HG02623 (cell line): Measurements from ENCODE around the gene HSDL1.

Experiments
- ATAC-seq: cut with Tn5 transposase; IDR thresholded peaks from one replicate; pipeline ENCODE4 v1.9.1; 2021; ENCODE audit warnings: moderate library complexity; ENCODE audit not compliant: unreplicated experiment

Gene HSDL1

GRCh38 chr16:84144859-84145639 is at the start of gene HSDL1, which contains the start of gene DNAAF1:
Gene HSDL1, minus strand, starts transcription at chr16:84145177. Its CDS starts 13,856 bp downstream, at chr16:84131321.
Gene DNAAF1, plus strand, starts transcription at chr16:84145308. Its CDS starts 133 bp downstream, at chr16:84145441.
- peak; percentile 70 for ATAC-seq

DNA sequence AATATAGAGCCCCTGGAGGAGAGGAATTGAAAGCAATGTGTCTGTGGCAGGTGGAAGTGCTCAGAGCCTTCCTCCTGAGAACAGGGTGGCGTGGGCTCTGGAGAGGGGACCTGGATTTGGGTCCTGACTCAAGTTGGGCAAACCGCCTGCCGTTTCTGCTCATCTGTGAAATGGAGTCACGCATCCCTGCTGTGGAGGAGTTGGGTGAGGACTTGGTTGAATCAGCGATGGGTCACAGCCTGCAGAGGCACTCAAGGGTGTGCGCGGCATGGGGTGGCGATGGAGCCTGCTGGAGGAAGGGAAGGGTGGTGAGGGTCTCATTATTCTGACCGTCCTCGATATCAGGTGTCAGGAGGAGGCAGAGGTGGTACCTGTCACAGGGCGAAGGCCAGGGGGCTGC is 49.0 kb upstream of the HSDL1 start:
- no peak for ATAC-seq

DNA sequence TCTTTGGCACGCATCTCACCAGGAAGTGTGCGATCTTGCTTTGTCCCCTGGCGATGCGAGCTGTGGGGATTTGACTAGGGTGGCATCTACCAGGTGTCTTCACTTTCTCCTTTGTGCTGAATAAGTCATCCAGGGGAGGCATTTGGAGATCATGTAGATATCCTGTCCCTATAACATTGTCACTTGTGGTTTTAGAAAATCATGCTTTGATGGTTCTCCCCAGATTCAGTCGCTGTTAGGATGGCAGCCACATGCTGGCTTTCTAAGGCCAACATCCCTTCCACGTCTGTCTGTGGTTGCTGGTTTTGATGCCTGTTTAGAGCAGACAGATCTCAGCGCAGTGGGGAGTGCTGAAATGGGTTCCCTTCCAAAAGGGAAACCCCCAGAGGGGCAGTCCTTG is 48.5 kb upstream of the HSDL1 start:
- ATAC-seq, result no peak

GRCh38 chr16:84191466-84191865 is 46.5 kb upstream of the HSDL1 start:
- no peak for ATAC-seq

DNA sequence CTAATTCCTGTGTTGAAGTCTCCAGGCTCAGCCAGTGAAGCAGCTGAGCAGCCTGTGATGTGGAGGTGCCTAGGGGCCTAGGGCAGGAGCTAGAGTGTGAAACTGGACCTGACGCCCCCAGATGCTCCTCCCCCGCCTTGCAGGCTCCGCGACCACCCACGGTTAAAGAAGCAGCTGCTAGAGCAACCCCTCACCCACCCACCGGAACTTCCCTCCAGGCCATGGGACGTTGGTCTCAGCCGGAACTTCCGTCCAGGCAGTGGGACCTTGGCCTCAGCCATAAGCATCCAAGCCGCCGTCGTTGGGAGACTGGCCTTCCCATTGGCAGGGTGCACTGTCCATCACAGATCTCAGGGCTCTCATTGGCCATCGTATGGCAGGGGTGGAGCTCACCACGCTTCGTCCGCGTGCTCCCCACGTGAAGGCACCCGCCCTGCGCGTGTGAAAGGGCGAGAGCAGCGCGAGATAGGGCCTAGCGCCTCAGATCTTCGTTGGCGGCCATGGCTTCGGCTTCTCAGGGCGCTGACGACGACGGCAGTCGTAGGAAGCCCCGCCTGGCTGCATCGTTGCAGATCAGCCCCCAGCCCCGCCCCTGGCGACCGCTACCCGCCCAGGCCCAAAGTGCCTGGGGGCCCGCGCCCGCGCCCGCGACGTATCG is 45.9 kb upstream of the HSDL1 start, which contains the start of gene ADAD2:
Gene ADAD2, plus strand, starts transcription at position 427 of the 658 bp plus-strand sequence. Its CDS starts 74 bp downstream, at position 501.
- no peak for ATAC-seq

DNA sequence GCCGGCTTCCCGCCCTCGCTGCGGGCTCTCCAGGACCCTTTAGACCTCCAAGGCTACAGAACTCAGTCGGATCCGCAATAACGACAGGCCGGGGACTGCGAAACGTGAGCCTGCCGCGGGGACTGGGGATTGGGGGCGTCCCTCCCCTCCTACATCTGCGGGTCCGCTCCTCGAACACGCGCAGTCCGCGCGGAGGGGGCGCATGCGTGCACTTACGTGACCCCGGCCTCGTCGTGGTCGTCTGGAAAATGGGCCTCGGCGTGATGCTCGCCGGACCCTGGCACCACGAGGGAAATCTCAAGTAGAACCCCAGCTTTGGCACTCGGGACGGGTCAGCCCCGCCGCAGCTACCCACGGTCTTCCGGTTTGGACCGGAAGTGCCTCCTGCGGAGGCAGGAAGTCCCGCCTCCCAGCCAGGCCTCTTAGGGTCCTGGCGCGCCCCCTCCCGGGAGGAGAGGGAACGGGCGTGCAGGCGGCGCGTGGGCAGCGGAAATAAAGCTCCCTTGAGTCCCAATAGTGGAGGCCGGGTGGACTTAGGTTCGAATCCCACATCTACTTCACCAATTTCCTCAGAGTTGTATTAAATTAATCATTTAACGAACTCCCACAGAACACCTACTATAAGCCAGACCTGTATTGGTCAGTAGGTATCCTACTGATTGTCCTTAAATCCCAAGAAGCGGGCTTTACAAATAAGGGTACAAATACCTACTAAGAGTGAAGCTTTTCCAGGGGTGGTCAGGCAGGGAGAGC is 41.9 kb upstream of the HSDL1 start, which contains the start of gene TAF1C:
Gene TAF1C, minus strand, starts transcription at position 373 of the 753 bp plus-strand sequence. CDS start 2,069 bp downstream, outside the sequence.
- ATAC-seq, result peak; percentile 98

GRCh38 chr16:84184775-84185174 is 39.8 kb upstream of the HSDL1 start:
- no peak for ATAC-seq

DNA sequence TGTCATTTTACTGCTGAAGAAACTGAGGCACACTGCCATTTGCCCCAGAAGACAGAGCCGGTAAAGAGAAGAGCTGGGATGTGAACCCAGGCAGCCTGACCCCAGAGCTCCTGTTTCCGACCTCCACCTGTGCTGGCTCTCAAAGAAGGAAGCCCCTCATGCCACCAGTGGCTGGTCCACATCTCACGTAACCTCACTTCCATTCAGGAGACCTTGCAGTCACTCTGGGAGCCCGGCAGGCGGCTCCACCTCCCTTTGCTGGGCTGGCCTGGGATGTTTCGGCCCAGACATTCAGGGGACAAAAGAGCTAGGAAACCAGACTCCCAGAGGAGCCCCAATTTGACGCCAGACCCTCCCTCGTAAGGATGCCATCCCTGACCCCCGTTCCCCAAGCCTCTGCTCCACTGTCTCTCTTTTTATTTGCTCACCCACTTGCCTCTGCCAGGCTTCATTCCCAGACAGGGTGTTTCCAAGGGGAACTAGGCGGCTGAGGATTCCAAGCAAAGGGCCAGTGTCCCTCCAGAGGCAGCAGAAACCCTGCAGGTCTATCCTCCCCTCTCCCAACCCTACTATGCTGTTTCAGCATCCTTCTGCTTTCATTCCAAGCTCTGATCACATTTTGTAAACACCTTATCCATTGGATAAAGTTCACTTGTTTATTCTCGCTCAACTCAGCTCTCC is 39.1 kb upstream of the HSDL1 start:
- ATAC-seq, result no peak

GRCh38 chr16:84183572-84183875 is 38.5 kb upstream of the HSDL1 start:
- ATAC-seq, result no peak

DNA sequence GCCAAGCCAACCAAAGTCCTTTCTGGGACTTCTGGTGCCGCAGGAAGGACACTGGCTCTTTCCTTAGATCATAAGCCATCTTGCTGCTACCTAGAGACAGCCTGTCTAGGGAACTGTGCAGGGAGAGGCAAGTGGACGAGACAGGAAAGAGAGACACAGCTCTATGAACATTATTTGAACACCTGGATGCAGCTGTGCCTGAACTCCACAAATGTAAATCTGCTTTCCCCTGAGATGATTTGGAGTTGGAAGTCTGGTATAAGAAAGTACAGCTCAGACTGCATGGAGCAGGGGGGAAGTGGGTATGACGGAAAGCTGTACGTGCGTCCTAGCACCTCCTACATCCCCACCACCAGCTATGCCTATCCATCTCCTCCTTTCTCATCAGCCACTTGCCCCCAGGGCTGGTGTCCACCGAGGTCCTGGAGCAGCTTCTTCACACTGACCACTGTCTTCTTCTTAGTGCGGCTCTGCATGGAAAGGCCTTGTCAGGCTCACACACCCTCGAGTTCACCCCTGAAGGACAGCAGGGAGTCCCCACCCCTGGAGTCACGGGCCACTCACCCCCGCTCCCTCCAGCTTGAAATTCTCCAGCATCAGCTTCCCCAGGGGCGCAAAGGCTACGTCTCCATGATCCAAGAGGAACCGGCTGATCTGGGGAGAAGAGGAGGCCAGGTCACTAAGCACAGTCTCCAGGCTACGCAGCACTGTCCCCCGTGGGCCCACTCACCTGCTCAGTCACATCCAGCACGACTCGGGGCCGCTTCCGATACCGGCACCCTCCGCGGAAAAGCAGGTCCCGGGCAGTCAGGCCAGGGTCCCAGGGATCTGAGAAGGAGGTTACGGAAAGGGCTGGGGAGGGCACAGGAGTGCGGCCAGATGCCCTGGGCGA is 37.9 kb upstream of the HSDL1 start:
- ATAC-seq, result no peak

DNA sequence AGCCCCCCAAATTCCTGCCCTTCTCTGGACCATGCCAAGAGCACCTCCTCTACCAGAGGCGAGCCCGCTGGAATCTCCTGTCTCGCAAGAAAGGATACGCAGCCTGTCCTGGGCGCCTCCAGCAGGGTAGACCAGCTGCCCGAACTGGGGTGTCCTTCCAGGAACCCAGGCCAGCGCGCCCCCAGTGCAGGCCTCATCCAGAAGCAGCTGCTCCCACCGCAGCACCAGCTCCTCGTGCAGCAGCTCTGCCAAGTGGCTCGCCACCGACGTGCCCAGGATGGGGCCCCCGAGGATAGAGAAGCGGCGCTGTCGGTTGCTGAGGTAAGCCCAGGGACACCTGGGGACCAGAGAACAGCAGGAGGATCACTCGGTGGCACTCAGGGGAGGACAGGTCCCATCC is 37.1 kb upstream of the HSDL1 start:
- no peak for ATAC-seq

- no peak for ATAC-seq
These were observed 36.4 kb upstream of the HSDL1 start for GRCh38 chr16:84181144-84181915.

DNA sequence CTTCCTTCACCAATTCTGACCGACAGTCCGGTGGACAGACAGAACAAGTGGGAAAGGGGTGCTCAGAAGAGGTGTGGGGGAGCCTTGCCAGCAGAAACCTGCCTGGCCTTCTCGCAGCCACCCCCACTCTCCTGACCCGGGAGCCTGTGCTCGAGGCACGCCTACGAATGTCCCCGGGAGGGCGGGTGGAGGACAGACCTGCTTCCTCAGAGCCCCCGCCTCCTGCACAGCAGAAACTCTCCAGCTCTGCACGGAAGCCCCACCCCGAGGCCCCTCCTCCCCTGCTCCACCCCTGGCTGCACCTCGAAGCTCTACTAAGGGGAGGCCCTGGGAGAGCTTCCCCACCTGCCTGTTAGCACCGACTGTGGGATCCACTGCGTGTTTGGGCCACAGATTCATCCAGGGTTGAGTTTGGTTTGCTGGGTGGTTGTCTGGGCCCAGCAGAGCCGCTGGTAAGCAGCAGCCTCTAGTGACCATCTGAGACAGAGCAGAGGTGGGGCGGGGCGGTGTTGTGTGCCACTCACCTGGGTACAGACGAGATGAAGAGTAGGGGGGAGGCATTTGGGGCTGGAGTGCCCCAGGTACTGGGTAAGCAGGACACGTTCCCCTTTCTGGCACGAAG is 35.7 kb upstream of the HSDL1 start:
- ATAC-seq, result no peak

- ATAC-seq, result no peak
These were observed 34.8 kb upstream of the HSDL1 start for GRCh38 chr16:84179612-84180320.

GRCh38 chr16:84178892-84179611 is 34.1 kb upstream of the HSDL1 start:
- no peak for ATAC-seq

DNA sequence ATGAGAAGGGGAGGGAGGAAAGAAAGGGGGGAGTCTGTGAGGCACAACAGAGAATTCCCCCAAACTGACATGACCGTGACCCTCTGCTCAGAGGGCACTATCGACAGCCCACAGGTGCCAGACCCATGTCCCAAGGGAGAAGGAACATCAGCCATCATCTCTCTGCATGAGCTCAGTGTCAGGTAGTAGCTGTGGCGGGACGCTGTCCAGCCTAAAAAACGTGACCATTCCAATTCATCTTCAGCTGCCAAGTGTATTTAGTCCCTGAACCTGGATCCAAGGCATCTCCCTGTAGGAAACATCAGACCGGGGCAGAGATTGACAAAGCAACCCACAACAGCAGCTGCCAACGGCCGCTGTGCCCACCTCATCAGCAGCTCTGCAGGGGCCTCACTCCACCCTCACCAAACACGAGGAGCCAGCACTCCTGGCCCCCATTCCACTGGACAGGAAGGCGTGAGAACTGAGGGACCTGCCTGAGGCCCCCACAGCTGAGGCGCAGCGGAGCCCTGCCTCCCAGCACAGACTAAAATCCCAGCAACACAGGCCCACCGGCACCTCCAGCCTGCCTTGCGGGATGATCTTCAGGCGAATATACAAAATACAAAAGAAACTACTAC is 33.3 kb upstream of the HSDL1 start:
- ATAC-seq, result no peak

GRCh38 chr16:84177741-84178073 is 32.7 kb upstream of the HSDL1 start:
- ATAC-seq, result no peak
